ENCODE measurements around the gene OR13C4. TPM values are rescaled to one million over a fixed set of nuclear protein-coding genes. Genes with fewer than 3 reads are reported as not detected.

Gene OR13C4
- total and polyA plus RNA-seq, 12 donors = 1.6 TPM; not detected in 11

DNA sequence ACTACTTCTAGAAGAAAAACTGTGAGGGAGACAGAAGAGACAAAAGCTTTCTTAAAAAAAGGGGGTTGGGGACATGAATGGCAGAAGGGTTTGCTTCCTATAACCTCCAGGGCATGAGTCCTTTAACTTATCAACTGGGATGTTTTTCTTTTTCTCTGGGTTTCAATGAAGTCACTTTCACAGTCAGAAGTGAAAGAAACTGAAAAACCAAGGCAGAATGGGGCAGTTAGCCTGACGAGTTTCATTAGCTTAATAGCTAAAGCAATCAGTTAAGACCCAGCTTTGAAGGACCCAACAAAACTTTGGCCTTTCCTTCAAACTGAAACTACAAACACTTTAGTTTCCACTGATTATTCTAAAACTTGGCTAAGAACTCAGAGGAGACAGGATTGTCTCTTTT lies 37.3 kb upstream of the OR13C4 start:
- no peaks in the 10 kb centered on the region for H3K36me3 ChIP-seq (replicated peaks in 1 of 2)
- no peaks in the 10 kb centered on the region for H3K9me3 ChIP-seq (replicated peaks in 1 of 3)
- H3K27me3 ChIP-seq = no peaks in the 10 kb centered on the region
- no peaks in the 10 kb centered on the region for H3K4me1 ChIP-seq (replicated peaks in 1 of 2)
- no peak overlapping the region for H3K4me3 ChIP-seq
- intact Hi-C loops (cut with DNase I) = no loop called here
- no peak for DNase-seq
- TF ChIP-seq, protein P1, sequence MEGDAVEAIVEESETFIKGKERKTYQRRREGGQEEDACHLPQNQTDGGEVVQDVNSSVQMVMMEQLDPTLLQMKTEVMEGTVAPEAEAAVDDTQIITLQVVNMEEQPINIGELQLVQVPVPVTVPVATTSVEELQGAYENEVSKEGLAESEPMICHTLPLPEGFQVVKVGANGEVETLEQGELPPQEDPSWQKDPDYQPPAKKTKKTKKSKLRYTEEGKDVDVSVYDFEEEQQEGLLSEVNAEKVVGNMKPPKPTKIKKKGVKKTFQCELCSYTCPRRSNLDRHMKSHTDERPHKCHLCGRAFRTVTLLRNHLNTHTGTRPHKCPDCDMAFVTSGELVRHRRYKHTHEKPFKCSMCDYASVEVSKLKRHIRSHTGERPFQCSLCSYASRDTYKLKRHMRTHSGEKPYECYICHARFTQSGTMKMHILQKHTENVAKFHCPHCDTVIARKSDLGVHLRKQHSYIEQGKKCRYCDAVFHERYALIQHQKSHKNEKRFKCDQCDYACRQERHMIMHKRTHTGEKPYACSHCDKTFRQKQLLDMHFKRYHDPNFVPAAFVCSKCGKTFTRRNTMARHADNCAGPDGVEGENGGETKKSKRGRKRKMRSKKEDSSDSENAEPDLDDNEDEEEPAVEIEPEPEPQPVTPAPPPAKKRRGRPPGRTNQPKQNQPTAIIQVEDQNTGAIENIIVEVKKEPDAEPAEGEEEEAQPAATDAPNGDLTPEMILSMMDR (IDR thresholded peaks at IDR 0.05) = no peak
- TF ChIP-seq POLR2A (IDR thresholded peaks at IDR 0.05) = no peak
- no peak overlapping the region for H3K27ac ChIP-seq
- WGBS, 4 donors = 38 to 49% (median 43%) methylated on average over 1 of the region's 1 CpG

DNA sequence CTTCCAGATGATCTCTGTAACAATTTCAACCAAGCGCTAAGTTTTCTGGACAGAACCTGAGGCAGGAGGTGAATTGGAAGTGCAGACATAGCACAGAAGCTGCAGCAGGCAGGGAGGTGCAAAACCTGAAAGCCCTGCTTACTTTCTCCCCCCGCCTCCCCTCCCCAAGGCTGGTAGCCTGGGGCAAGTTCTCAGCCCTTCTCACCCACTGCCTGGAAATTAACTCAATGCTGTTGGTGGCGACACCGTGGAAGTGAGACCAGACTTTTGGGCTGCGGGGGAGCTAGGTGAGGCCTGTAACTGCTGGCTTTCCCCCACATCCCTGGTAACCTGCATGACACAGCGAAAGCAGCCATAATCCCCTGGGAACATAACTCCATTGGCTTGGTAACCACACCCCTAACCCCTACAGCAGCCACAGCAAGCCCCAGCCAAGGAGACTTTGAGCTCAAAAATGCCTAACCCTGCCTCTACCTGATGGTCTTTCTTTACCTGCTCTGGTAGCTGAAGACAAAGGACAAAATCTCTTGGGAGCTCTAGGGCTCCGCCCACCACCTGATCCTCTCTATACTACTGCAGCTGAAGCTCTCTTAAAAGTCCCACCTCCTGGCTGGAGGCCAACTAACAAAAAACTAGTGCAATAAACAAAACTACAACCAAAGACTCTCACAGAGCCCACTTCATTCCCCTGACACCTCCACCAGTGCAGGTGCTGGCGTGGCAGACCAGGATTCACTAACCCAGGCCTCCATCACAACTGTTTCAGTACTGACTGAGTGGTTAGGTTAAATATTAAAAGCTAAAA lies 30.0 kb upstream of the OR13C4 start:
- no peak for DNase-seq
- H3K27me3 ChIP-seq = no peaks in the 10 kb centered on the region
- intact Hi-C loops (cut with DNase I) = no loop called here
- WGBS, 4 donors = 82 to 94% (median 88%) methylated on average over 6 to 8 of the region's 8 CpGs
- H3K4me3 ChIP-seq = no peak overlapping the region
- H3K4me1 ChIP-seq (replicated peaks in 1 of 2) = no peaks in the 10 kb centered on the region
- no peak overlapping the region for H3K27ac ChIP-seq
- no peaks in the 10 kb centered on the region for H3K9me3 ChIP-seq (replicated peaks in 1 of 3)
- H3K36me3 ChIP-seq (replicated peaks in 1 of 2) = no peaks in the 10 kb centered on the region
- TF ChIP-seq, protein P1 (IDR thresholded peaks at IDR 0.05) = no peak
- no peak for TF ChIP-seq POLR2A (IDR thresholded peaks at IDR 0.05)

DNA sequence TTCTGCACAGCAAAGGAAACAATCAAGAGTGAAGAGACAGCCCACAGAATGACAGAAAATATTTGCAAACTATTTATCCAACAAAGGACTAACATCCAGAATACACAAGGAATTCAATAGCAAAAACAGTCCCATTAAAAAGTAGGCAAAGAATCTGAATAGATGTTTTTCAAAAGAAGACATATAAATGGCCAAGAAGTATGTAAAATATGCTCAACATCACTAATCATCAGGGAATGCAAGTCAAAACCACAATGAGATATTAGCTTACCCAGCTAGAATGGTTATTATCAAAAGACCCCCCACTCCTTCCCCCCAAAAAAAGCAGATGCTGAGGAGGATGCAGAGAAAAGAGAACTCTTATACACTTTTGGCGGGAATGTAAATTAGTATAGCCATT lies 28.5 kb upstream of the OR13C4 start:
- H3K4me3 ChIP-seq = no peak overlapping the region
- H3K27me3 ChIP-seq = no peaks in the 10 kb centered on the region
- H3K9me3 ChIP-seq (replicated peaks in 1 of 3) = no peaks in the 10 kb centered on the region
- no peaks in the 10 kb centered on the region for H3K36me3 ChIP-seq (replicated peaks in 1 of 2)
- H3K4me1 ChIP-seq (replicated peaks in 1 of 2) = no peaks in the 10 kb centered on the region
- no peak for DNase-seq
- 83 to 94% (median 87%) methylated on average over 1 of the region's 1 CpG for WGBS, 4 donors
- TF ChIP-seq, protein P1 (IDR thresholded peaks at IDR 0.05) = no peak
- no peak for TF ChIP-seq POLR2A (IDR thresholded peaks at IDR 0.05)
- intact Hi-C loops (cut with DNase I) = no loop called here
- H3K27ac ChIP-seq = no peak overlapping the region

DNA sequence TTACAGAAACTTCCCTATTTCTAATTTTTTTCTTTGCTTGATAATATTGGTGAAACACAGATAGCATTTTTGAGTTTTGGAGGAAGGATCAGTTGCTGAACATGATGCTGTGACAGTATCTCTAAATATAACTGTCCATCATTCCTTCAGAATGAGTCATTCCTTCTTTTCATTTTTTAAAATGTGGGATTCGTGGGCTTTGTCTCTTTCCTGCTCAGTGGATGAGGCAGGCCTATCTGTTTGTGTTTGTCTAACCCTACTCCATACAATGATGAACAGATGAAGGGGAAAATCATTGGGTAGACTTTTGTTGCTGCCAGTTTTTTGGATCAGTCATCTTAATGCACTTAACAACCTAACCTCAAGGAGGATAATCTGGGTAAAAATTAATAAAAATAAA lies 26.3 kb upstream of the OR13C4 start:
- intact Hi-C loops (cut with DNase I) = no loop called here
- Histone ChIP-seq H3K4me3 (no peak overlapping the region), H3K9me3 (replicated peaks in 1 of 3) (no peaks in the 10 kb centered on the region), H3K4me1 (replicated peaks in 1 of 2) (no peaks in the 10 kb centered on the region), H3K36me3 (replicated peaks in 1 of 2) (no peaks in the 10 kb centered on the region), H3K27me3 (no peaks in the 10 kb centered on the region), H3K27ac (no peak overlapping the region)
- DNase-seq = no peak
- WGBS, 4 donors = 26 to 35% (median 31%) methylated on average over 1 of the region's 1 CpG
- TF ChIP-seq POLR2A (IDR thresholded peaks at IDR 0.05) = no peak
- TF ChIP-seq, protein P1 (IDR thresholded peaks at IDR 0.05) = no peak
